GM23248 (cell line): ENCODE data around the gene DEDD2. TPM values are rescaled to one million over a fixed set of nuclear protein-coding genes. Genes with fewer than 3 reads are reported as not detected.

ENCODE experiments used
- DNase-seq: peaks from one replicate; pipeline ENCODE4 v3.0.0-alpha.2; 2015
- H2AFZ ChIP-seq: fragments of 200-600 bp; sonication (generic); 2 replicates; pipeline ENCODE4 v1.6.1; 2016; ENCODE audit warnings: antibody characterized with exemption
- H3F3A ChIP-seq: fragments of 200-600 bp; sonication (generic); 2 replicates; pipeline ENCODE4 v1.6.1; 2016; ENCODE audit warnings: mild to moderate bottlenecking, antibody characterized with exemption, mixed run types; ENCODE audit not compliant: insufficient read depth
- H3K27ac ChIP-seq: fragments of 200-600 bp; sonication (generic); 2 replicates; pipeline ENCODE4 v1.5.1; 2016; ENCODE audit warnings: mild to moderate bottlenecking
- H3K27me3 ChIP-seq: fragments of 200-600 bp; sonication (generic); replicated peaks from 2 replicates; pipeline ENCODE4 v1.6.1; 2016; ENCODE audit warnings: mild to moderate bottlenecking; ENCODE audit not compliant: insufficient read depth
- H3K36me3 ChIP-seq: fragments of 200-600 bp; sonication (generic); 2 replicates; pipeline ENCODE4 v1.6.1; 2016; ENCODE audit warnings: low read depth, mild to moderate bottlenecking
- H3K4me1 ChIP-seq: fragments of 200-600 bp; sonication (generic); 2 replicates; pipeline ENCODE4 v1.6.1; 2016; ENCODE audit warnings: mild to moderate bottlenecking; ENCODE audit not compliant: insufficient read depth
- H3K4me2 ChIP-seq: fragments of 200-600 bp; sonication (generic); one replicate; pipeline ENCODE4 v1.6.1; 2016; ENCODE audit warnings: mild to moderate bottlenecking; ENCODE audit not compliant: unreplicated experiment
- H3K4me3 ChIP-seq: fragments of 200-600 bp; sonication (generic); 2 replicates; pipeline ENCODE4 v1.5.1; 2016; ENCODE audit warnings: mild to moderate bottlenecking
- H3K79me2 ChIP-seq: fragments of 200-600 bp; sonication (generic); 2 replicates; pipeline ENCODE4 v1.6.1; 2016; ENCODE audit warnings: mild to moderate bottlenecking; ENCODE audit not compliant: insufficient read depth
- H3K9ac ChIP-seq: fragments of 200-600 bp; sonication (generic); 2 replicates; pipeline ENCODE4 v1.6.1; 2016; ENCODE audit warnings: mild to moderate bottlenecking
- H3K9me2 ChIP-seq: fragments of 200-600 bp; sonication (generic); 2 replicates; pipeline ENCODE4 v1.6.1; 2016; ENCODE audit warnings: mixed run types, mild to moderate bottlenecking, moderate library complexity; ENCODE audit not compliant: insufficient read depth
- H3K9me3 ChIP-seq: fragments of 200-600 bp; sonication (generic); one replicate; pipeline ENCODE4 v1.6.1; 2017; ENCODE audit warnings: low read depth
- H4K20me1 ChIP-seq: fragments of 200-600 bp; sonication (generic); 2 replicates; pipeline ENCODE4 v1.6.0; 2016; ENCODE audit not compliant: insufficient read depth
- EZH2 ChIP-seq: fragments of 200-600 bp; sonication (generic); IDR thresholded peaks from 2 replicates; pipeline ENCODE4 v1.6.1; 2018; ENCODE audit warnings: antibody characterized with exemption, mild to moderate bottlenecking; ENCODE audit not compliant: insufficient read depth, poor library complexity, severe bottlenecking
- EZH2phosphoT487 ChIP-seq: fragments of 200-600 bp; sonication (generic); IDR thresholded peaks from 2 replicates; pipeline ENCODE4 v1.6.1; 2018; ENCODE audit warnings: antibody characterized with exemption, moderate library complexity, mild to moderate bottlenecking, low read depth; ENCODE audit not compliant: insufficient read depth
- WGBS, 2 experiments: methylation state at CpG; one replicate each; pipeline ENCODE4 v1.1.6; 2015 to 2017; ENCODE audit warnings: low lambda C conversion rate in 2 of 2, low coverage in 1 of 2; ENCODE audit errors: missing lambda C conversion rate in 2 of 2; 5-methylcytosine and 5-hydroxymethylcytosine counted together
- in situ Hi-C: fragments of 300-500 bp; cut with MboI; formaldehyde crosslinking; loops from 2 replicates; pipeline ENCODE4 v1.15.0; 2020
- polyA plus RNA-seq: library from polyadenylated mRNA; unstranded; fragments of >200 nt; fragmentation: Nextera tagmentation; extraction: Ambion mirVana; gene quantifications from 2 replicates; pipeline ENCODE4 v1.2.1, GENCODE V29; 2016
- total RNA-seq: library from RNA; depleted of rRNA; stranded (reverse); fragments of >200 nt; shearing (Covaris generic); gene quantifications from 2 replicates; pipeline ENCODE4 v1.2.3, GENCODE V29; 2014

The DEDD2 gene
- total and polyA plus RNA-seq, 2 experiments from 2014 or later = 21.1 to 27.8 TPM

DNA sequence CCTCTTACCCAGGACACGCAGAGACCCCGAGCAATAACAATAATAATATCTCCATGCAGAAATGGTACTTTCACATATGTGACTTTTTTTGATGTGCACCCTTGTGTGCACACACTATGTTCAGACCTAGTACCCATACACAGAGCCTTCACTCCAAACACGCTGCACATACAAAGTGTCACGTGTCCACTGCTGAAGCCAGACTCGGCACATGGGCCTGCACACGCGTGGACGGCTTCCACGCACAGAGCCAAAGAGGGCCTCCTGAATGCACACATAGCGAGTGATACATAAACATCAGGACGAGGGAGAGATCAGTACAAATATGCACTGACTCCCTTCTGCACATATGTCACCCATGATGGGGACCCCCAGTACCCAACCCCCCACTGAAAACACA lies 43.3 kb downstream of the DEDD2 start:
- no peaks in the 10 kb centered on the region for H4K20me1 ChIP-seq
- no peak for DNase-seq
- H3K4me3 ChIP-seq = no peak overlapping the region
- H3K9me3 ChIP-seq = no peaks in the 10 kb centered on the region
- H3K27me3 ChIP-seq = peaks cover 33% of the 10 kb centered on the region
- WGBS, 2 experiments = 72 to 76% methylated on average over 11 of the region's 11 CpGs
- H2AFZ ChIP-seq = no peak overlapping the region
- in situ Hi-C loops = no loop called here
- H3K36me3 ChIP-seq = no peaks in the 10 kb centered on the region
- peaks cover 7% of the 10 kb centered on the region; the same call in 1 of the 2 replicates for H3K4me1 ChIP-seq
- H3K4me2 ChIP-seq = no peak overlapping the region
- H3K79me2 ChIP-seq = no peaks in the 10 kb centered on the region
- no peak overlapping the region for H3K9ac ChIP-seq
- H3K9me2 ChIP-seq = no peaks in the 10 kb centered on the region
- peaks cover 7% of the 10 kb centered on the region; the same call in 1 of the 2 replicates for H3F3A ChIP-seq
- H3K27ac ChIP-seq = no peak overlapping the region
- TF ChIP-seq EZH2 (no peak), EZH2phosphoT487 (no peak)

GRCh38 chr19:42173695-42174094 lies 43.8 kb downstream of the DEDD2 start:
- in situ Hi-C loops = no loop called here

GRCh38 chr19:42172261-42172660 lies 45.2 kb downstream of the DEDD2 start:
- Histone ChIP-seq H4K20me1 (no peaks in the 10 kb centered on the region), H3K27ac (no peak overlapping the region), H3K9me2 (no peaks in the 10 kb centered on the region), H3K4me2 (no peak overlapping the region), H3K27me3 (peaks cover 13% of the 10 kb centered on the region), H3F3A (no peaks in the 10 kb centered on the region), H2AFZ (no peak overlapping the region), H3K9me3 (no peaks in the 10 kb centered on the region), H3K4me1 (peaks cover 7% of the 10 kb centered on the region; the same call in 1 of the 2 replicates), H3K36me3 (no peaks in the 10 kb centered on the region), H3K4me3 (no peak overlapping the region), H3K9ac (no peak overlapping the region), H3K79me2 (no peaks in the 10 kb centered on the region)
- 79 to 82% methylated on average over 7 of the region's 7 CpGs for WGBS, 2 experiments
- in situ Hi-C loops = no loop called here
- no peak for TF ChIP-seq EZH2phosphoT487
- TF ChIP-seq EZH2 = no peak
- no peak for DNase-seq

More at GRCh38 chr19:42173695-42174094, 43.8 kb downstream of the DEDD2 start:
- Histone ChIP-seq H3K4me1 (peaks cover 7% of the 10 kb centered on the region; the same call in 1 of the 2 replicates), H3K9me2 (no peaks in the 10 kb centered on the region), H3F3A (peaks cover 6% of the 10 kb centered on the region; the same call in 1 of the 2 replicates), H3K27me3 (peaks cover 28% of the 10 kb centered on the region), H4K20me1 (no peaks in the 10 kb centered on the region), H3K27ac (no peak overlapping the region), H3K4me2 (no peak overlapping the region), H3K79me2 (no peaks in the 10 kb centered on the region), H3K9ac (no peak overlapping the region), H3K36me3 (no peaks in the 10 kb centered on the region), H2AFZ (no peak overlapping the region), H3K9me3 (no peaks in the 10 kb centered on the region), H3K4me3 (no peak overlapping the region)
- TF ChIP-seq EZH2 = no peak
- no peak for TF ChIP-seq EZH2phosphoT487
- DNase-seq = no peak
- 74 to 80% methylated on average over 5 of the region's 5 CpGs for WGBS, 2 experiments

- 77 to 81% methylated on average over 16 of the region's 16 CpGs for WGBS, 2 experiments
- H3K4me2 ChIP-seq = no peak overlapping the region
- no peaks in the 10 kb centered on the region for H3F3A ChIP-seq
- no peaks in the 10 kb centered on the region for H3K9me3 ChIP-seq
- no peak overlapping the region for H3K4me3 ChIP-seq
- peaks cover 2% of the 10 kb centered on the region; the same call in 1 of the 2 replicates for H3K4me1 ChIP-seq
- peaks cover 12% of the 10 kb centered on the region for H3K27me3 ChIP-seq
- no peak overlapping the region for H3K27ac ChIP-seq
- H4K20me1 ChIP-seq = no peaks in the 10 kb centered on the region
- H3K36me3 ChIP-seq = no peaks in the 10 kb centered on the region
- H3K79me2 ChIP-seq = no peaks in the 10 kb centered on the region
- no peak overlapping the region for H2AFZ ChIP-seq
- no peak overlapping the region for H3K9ac ChIP-seq
- no peaks in the 10 kb centered on the region for H3K9me2 ChIP-seq
- in situ Hi-C loops = no loop called here
- no peak for DNase-seq
- TF ChIP-seq EZH2phosphoT487 (no peak), EZH2 (no peak)
Measured at GRCh38 chr19:42170715-42171114, 46.8 kb downstream of the DEDD2 start.
